Ectodermal cell (in vitro differentiated cells): Measurements from ENCODE around the gene KLHL14.

ENCODE experiments used
- H3K27ac ChIP-seq: 2 replicates; pipeline ENCODE4 v1.7.0; 2013; ENCODE audit warnings: mild to moderate bottlenecking, low read depth, low read length; ENCODE audit not compliant: insufficient read depth, poor library complexity, severe bottlenecking
- H3K27me3 ChIP-seq: 2 replicates; pipeline ENCODE4 v1.7.0; 2013; ENCODE audit warnings: mild to moderate bottlenecking, low read length; ENCODE audit not compliant: insufficient read depth, control insufficient read depth, poor library complexity, severe bottlenecking
- H3K36me3 ChIP-seq: one replicate; pipeline ENCODE4 v1.7.0; 2013; ENCODE audit warnings: low read length; ENCODE audit not compliant: control insufficient read depth, insufficient read depth
- H3K4me1 ChIP-seq: one replicate; pipeline ENCODE4 v1.7.0; 2013; ENCODE audit warnings: low read length; ENCODE audit not compliant: control insufficient read depth, insufficient read depth
- H3K4me3 ChIP-seq: 2 replicates; pipeline ENCODE4 v1.7.0; 2013; ENCODE audit warnings: low read depth, low read length, control low read depth; ENCODE audit not compliant: insufficient read depth
- H3K9me3 ChIP-seq: 2 replicates; pipeline ENCODE4 v1.7.0; 2013; ENCODE audit warnings: mild to moderate bottlenecking, low read length, moderate library complexity; ENCODE audit not compliant: control insufficient read depth
- WGBS, 2 experiments: methylation state at CpG; one replicate each; pipeline ENCODE4 v1.1.7; 2013; ENCODE audit warnings: missing lambda C conversion rate in 2 of 2; 5-methylcytosine and 5-hydroxymethylcytosine counted together

KLHL14 gene

GRCh38 chr18:32695534-32695933 lies 77.3 kb downstream of the KLHL14 start:
- Histone ChIP-seq H3K4me1 (no peaks in the 10 kb centered on the region), H3K9me3 (no peaks in the 10 kb centered on the region), H3K36me3 (no peaks in the 10 kb centered on the region), H3K27ac (no peak overlapping the region), H3K27me3 (no peaks in the 10 kb centered on the region), H3K4me3 (no peak overlapping the region)
- WGBS, 2 experiments, result 95 to 97% methylated on average over 3 of the region's 3 CpGs

DNA sequence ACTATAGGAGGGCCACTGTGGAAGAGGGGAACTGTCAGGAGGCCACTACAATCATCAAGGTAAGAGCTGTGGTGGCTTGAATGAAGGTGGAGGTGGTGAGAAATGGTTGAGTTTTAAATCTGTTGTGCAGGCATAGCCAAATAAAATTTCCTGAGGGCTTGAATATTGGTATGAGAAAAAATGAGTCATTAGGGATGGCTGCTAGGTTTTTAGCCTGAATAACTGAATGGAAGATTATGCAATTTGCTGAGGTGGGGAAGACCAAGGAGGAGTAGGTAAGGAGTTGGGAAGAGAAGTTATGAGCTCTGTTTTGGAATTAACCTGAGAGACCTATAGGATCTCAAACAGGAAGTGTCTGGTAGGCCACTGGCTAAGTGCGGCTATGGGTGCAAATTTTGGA lies 84.0 kb downstream of the KLHL14 start:
- no peak overlapping the region for H3K4me3 ChIP-seq
- WGBS, 2 experiments, result 93 to 100% methylated on average over 1 of the region's 1 CpG
- H3K27ac ChIP-seq, result no peak overlapping the region
- no peaks in the 10 kb centered on the region for H3K9me3 ChIP-seq
- no peaks in the 10 kb centered on the region for H3K4me1 ChIP-seq
- no peaks in the 10 kb centered on the region for H3K27me3 ChIP-seq
- no peaks in the 10 kb centered on the region for H3K36me3 ChIP-seq

DNA sequence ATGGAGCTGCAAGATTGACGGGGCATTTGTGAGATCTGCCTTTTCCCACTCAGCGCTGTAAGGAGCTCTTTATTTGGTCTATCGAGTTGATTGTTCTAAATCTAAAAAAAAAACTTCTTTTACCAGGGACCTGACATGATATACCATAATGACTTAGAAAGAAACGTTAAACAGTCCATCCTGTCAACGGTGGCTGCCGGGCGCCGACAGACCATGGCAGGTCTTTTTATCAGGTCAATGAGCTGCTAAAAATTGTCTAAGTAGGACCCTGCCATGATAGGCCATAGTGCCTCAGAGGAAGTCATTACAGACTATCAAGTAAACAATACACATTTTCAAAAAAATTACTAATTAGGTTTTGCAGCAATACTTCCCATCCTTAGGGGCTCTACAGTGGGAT lies 87.9 kb downstream of the KLHL14 start:
- no peaks in the 10 kb centered on the region for H3K9me3 ChIP-seq
- WGBS, 2 experiments, result 96% methylated on average over 8 of the region's 8 CpGs
- H3K4me3 ChIP-seq, result no peak overlapping the region
- H3K27ac ChIP-seq, result no peak overlapping the region
- H3K4me1 ChIP-seq, result no peaks in the 10 kb centered on the region
- no peaks in the 10 kb centered on the region for H3K36me3 ChIP-seq
- H3K27me3 ChIP-seq, result no peaks in the 10 kb centered on the region

GRCh38 chr18:32684096-32684495 lies 88.7 kb downstream of the KLHL14 start:
- H3K4me3 ChIP-seq, result no peak overlapping the region
- no peaks in the 10 kb centered on the region for H3K36me3 ChIP-seq
- 95 to 100% methylated on average over 1 of the region's 1 CpG for WGBS, 2 experiments
- no peaks in the 10 kb centered on the region for H3K9me3 ChIP-seq
- H3K27me3 ChIP-seq, result no peaks in the 10 kb centered on the region
- H3K27ac ChIP-seq, result no peak overlapping the region
- no peaks in the 10 kb centered on the region for H3K4me1 ChIP-seq

- 81 to 84% methylated on average over 4 of the region's 4 CpGs for WGBS, 2 experiments
- H3K27ac ChIP-seq, result no peak overlapping the region
- H3K27me3 ChIP-seq, result no peaks in the 10 kb centered on the region
- H3K9me3 ChIP-seq, result no peaks in the 10 kb centered on the region
- H3K4me3 ChIP-seq, result no peak overlapping the region
- H3K4me1 ChIP-seq, result no peaks in the 10 kb centered on the region
- no peaks in the 10 kb centered on the region for H3K36me3 ChIP-seq
Observed at GRCh38 chr18:32683044-32683443, 89.8 kb downstream of the KLHL14 start.

DNA sequence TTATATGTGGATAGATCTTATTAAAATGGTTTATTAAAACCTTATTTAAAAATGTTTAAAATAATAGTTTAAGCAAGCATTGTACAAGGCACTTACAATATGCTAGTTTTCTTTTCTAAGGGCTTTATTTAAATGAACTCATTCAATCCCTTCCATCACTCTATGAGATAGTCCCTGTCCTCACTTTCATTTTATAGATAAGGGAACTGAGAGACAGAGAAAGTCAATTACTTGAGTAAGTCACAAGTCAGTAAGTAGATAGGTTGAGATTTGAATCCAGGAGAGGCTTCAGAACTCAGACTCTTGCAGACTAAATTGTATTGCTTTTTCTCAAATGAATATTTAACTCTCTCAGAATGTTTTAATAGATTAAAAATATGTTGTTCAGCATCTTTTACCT lies 95.2 kb downstream of the KLHL14 start:
- no peak overlapping the region for H3K4me3 ChIP-seq
- no peaks in the 10 kb centered on the region for H3K36me3 ChIP-seq
- no peaks in the 10 kb centered on the region for H3K27me3 ChIP-seq

DNA sequence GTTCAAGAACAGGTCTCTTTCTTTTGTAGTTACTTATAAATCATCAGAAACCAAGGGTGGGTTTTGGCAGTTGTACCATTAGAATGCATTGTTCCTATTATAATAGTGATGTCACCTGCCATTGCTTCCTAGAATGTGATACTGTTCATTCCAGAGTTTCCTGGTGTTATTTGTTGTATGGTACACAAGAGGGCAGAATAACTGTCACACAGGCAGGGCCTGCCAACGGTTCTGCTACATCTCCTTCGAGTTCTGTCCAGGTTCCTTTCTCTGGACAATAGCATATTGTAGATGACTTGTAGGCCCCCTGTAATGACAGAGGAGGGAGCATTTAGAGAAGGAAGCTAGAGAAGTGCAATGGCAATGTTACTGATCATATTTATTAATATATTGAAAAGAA lies 98.3 kb downstream of the KLHL14 start:
- 70 to 76% methylated on average over 2 of the region's 2 CpGs for WGBS, 2 experiments
- H3K4me1 ChIP-seq, result no peaks in the 10 kb centered on the region
- no peaks in the 10 kb centered on the region for H3K27me3 ChIP-seq
- no peaks in the 10 kb centered on the region for H3K36me3 ChIP-seq
- no peak overlapping the region for H3K4me3 ChIP-seq
- H3K9me3 ChIP-seq, result no peaks in the 10 kb centered on the region
- H3K27ac ChIP-seq, result no peak overlapping the region

More for the DNA sequence above, 95.2 kb downstream of the KLHL14 start:
- Histone ChIP-seq H3K4me1 (no peaks in the 10 kb centered on the region), H3K9me3 (no peaks in the 10 kb centered on the region), H3K27ac (no peak overlapping the region)

DNA sequence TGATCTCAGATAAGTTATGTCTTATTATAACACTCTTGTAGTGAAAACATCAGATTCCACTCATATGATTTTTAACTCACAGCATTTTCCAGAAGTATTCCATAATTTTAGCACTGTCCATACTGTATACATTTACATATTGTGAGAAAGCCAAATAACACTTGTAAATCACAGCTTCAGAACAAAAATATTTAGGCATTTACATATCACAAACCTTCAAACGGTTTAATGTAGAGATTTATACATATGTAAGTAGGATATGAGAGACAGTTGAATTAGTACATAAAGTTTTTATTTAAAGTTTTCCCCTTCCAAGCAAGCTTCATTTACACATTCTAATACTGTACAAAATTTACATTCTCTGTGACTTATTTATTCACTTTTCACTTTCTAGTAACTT lies 100.4 kb downstream of the KLHL14 start:
- H3K27ac ChIP-seq, result no peak overlapping the region
- H3K4me1 ChIP-seq, result no peaks in the 10 kb centered on the region
- H3K36me3 ChIP-seq, result no peaks in the 10 kb centered on the region
- H3K4me3 ChIP-seq, result no peak overlapping the region
- no CpG with 5 or more reads among the region's 1 CpG for WGBS, 2 experiments
- H3K27me3 ChIP-seq, result no peaks in the 10 kb centered on the region
- H3K9me3 ChIP-seq, result no peaks in the 10 kb centered on the region

GRCh38 chr18:32670727-32671126 lies 102.1 kb downstream of the KLHL14 start:
- Histone ChIP-seq H3K9me3 (no peaks in the 10 kb centered on the region), H3K27me3 (no peaks in the 10 kb centered on the region), H3K4me3 (no peak overlapping the region), H3K36me3 (no peaks in the 10 kb centered on the region), H3K27ac (no peak overlapping the region), H3K4me1 (no peaks in the 10 kb centered on the region)

- Histone ChIP-seq H3K27ac (no peak overlapping the region), H3K9me3 (no peaks in the 10 kb centered on the region), H3K4me3 (no peak overlapping the region), H3K27me3 (no peaks in the 10 kb centered on the region), H3K4me1 (no peaks in the 10 kb centered on the region), H3K36me3 (no peaks in the 10 kb centered on the region)
- WGBS, 2 experiments, result 73 to 81% methylated on average over 5 of the region's 5 CpGs
Observed at GRCh38 chr18:32669549-32670165, 103.2 kb downstream of the KLHL14 start.

- WGBS, 2 experiments, result 93 to 98% methylated on average over 1 of the region's 1 CpG
- no peaks in the 10 kb centered on the region for H3K27me3 ChIP-seq
- no peaks in the 10 kb centered on the region for H3K9me3 ChIP-seq
- H3K4me3 ChIP-seq, result no peak overlapping the region
- no peak overlapping the region for H3K27ac ChIP-seq
- H3K36me3 ChIP-seq, result no peaks in the 10 kb centered on the region
- H3K4me1 ChIP-seq, result no peaks in the 10 kb centered on the region
Observed at GRCh38 chr18:32668956-32669355, 103.9 kb downstream of the KLHL14 start.
